Activated CD4-positive, alpha-beta T cell treated with anti-CD3 and anti-CD28 coated beads, Interleukin-2, amount 50 U/mL, for 24 hours (primary cell): ENCODE results near the gene CIART.
"Not testable (repeated sequence)": the region's sequence is repeated elsewhere in the genome, so short reads cannot be mapped to it uniquely, and the experiment has no call there.

Experiments used
- DNase-seq, 2 donors: peaks; one replicate each; pipeline ENCODE4 v3.0.0-alpha.2; 2020; ENCODE audit warnings: low read depth in 1 of 2, low spot score in 1 of 2

Gene CIART

GRCh38 chr1:150308585-150308984, 26.2 kb downstream of the CIART start:
- DNase-seq = not testable (repeated sequence)

- no peak for DNase-seq
Measured at GRCh38 chr1:150309758-150310508, 27.6 kb downstream of the CIART start.

DNA sequence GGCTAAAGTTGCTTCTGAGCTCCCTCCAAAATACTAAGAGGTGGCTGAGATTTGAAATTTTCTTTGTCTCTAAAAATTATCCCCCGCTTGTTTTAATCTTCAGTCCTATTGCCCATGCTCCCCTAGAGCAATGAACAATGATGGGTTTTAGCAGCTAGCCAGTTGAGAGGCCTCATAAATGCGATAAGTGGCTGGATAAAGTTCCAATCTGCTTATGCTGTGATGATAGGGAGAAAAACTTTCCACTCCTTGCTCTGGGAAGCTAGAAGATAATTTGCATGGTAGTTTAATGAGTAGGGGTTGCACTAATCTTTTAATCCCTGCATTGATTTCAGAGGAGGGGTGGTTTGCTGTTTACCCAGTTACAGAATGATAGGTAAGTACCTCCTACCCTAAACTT, 29.4 kb downstream of the CIART start:
- no peak for DNase-seq

- not testable (repeated sequence) for DNase-seq
Measured at GRCh38 chr1:150314691-150315090, 32.3 kb downstream of the CIART start.

- no peak for DNase-seq
Measured at GRCh38 chr1:150320667-150320978, 38.3 kb downstream of the CIART start.

DNA sequence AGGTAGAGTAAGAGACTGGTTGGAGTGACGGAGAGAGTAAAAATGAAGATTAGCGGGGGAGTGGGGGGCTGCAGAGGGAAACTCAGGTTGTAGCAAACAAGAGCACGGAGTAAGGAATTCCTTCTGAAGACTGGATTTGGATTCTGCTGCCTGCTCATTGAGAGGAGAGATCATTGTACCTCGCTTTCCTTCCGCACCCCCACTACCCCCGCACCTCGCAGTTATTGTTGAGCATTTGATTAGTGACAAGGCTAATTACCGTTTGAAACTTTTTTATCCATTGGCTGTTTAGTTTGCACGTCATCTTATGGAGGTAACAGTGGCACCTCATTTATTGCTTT, 39.4 kb downstream of the CIART start:
- no peak for DNase-seq

GRCh38 chr1:150322310-150322709, 40.0 kb downstream of the CIART start:
- DNase-seq = peak in 1 of 2 donors; percentile 12

DNA sequence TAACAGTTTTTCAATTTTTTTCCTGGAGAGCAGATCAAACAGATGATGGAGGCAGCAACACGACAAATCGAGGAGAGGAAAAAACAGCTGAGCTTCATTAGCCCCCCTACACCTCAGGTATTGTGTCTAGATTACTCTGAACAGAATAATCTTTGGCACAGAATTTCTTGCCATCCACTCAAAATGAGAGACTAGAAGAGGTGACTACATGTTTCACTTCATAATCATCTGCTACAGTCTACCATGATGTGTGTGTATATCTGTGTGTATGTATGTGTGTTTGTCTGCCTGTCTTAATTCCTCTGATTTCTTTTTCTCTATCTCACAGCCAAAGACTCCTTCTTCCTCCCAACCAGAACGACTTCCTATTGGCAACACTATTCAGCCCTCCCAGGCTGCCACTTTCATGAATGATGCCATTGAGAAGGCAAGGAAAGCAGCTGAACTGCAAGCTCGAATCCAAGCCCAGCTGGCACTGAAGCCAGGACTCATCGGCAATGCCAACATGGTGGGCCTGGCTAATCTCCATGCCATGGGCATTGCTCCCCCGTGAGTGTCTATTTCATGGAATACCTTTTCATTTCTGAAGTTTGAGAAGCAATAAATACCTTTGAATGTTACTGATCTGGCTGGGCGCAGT, 50.4 kb downstream of the CIART start:
- DNase-seq = no peak
